ENCODE measurements around the gene GP2. TPM values are rescaled to one million over a fixed set of nuclear protein-coding genes. Genes with fewer than 3 reads are reported as not detected.

The GP2 gene
- total RNA-seq, 4 donors from 2014 or later = 9.1 to 23.9 (median 12.0) TPM

DNA sequence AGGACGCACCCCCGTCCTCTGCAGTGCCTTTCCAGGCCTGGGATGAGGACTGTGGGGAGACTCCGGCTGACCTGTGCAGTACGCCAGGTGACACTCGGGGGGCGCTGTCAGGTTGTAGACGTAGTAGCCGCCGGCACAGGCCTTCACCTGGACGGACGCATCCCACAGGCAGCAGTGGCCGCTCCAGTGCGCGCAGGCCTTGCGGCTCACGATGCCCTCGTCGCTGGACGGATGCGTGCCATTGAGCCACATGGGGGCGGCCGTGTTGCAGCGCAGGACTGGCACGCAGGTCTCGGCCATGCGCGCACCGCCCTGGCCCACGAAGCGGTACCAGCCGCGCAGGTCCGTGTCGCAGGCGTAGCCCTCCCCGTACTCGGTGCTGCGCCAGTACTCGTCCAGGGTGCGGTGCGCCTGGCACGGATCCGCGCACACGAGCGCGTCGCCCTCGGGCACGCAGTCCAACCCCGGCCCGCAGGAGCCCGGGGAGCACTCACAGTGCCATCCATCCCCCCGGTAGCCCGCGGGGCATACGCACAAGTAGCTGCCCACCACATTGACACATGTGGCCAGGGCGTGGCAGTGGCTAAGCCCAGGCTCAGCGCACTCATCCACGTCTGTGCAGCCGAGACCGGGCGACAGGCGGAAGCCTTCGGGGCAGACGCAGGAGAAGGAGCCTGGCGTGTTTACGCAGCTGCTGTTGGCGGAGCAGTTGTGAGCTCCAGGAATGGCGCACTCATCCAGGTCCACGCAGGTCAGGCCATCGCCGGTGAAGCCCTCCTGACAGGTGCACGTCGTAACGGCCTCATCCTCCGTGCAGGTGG lies 21.3 kb upstream of the GP2 start:
- Histone ChIP-seq H3K27ac (no peak overlapping the region), H3K9me3 (no peaks in the 10 kb centered on the region), H3K4me3 (peak overlapping the region in 1 of 4 donors; percentile 8), H3K36me3 (no peaks in the 10 kb centered on the region), H3K27me3 (no peaks in the 10 kb centered on the region), H3K4me1 (no peaks in the 10 kb centered on the region)
- no peak for TF ChIP-seq POLR2A (IDR thresholded peaks at IDR 0.05)
- TF ChIP-seq, protein P1, sequence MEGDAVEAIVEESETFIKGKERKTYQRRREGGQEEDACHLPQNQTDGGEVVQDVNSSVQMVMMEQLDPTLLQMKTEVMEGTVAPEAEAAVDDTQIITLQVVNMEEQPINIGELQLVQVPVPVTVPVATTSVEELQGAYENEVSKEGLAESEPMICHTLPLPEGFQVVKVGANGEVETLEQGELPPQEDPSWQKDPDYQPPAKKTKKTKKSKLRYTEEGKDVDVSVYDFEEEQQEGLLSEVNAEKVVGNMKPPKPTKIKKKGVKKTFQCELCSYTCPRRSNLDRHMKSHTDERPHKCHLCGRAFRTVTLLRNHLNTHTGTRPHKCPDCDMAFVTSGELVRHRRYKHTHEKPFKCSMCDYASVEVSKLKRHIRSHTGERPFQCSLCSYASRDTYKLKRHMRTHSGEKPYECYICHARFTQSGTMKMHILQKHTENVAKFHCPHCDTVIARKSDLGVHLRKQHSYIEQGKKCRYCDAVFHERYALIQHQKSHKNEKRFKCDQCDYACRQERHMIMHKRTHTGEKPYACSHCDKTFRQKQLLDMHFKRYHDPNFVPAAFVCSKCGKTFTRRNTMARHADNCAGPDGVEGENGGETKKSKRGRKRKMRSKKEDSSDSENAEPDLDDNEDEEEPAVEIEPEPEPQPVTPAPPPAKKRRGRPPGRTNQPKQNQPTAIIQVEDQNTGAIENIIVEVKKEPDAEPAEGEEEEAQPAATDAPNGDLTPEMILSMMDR (IDR thresholded peaks at IDR 0.05) = no peak
- DNase-seq = no peak

DNA sequence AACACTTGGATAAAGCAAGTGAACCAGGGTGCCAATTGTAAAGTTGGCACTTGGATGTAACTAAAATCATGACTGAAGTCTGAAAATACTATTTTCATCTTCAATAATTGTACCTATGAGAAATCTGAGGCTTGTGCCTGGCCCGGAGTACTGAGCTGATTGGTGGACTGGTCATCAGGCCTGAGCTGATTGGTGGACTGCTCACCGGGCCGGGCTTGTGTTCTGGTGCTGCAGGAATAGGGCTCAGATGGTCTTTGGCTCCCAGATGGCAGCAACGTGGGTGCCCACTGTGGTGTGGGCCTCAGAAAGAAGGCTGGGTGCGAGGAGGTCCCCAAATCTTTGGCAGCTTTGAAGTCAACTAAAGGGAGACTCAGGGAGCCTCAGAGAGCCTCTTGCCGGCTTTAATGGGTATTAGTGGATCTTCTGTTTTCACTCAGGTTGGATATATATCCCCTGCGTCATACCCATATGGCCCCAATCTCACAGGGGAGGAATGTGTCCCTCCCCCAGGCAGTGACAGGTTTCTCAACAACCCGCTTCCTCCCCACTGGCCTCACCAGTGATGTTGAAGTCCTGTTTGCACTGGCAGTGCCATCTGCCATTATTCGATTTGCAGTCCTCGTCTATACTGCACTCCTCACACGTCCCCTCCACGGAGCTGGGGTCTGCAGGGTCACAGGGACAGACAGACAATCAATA lies 20.5 kb upstream of the GP2 start:
- Histone ChIP-seq H3K9me3 (no peaks in the 10 kb centered on the region), H3K27ac (no peak overlapping the region)
- TF ChIP-seq, protein P1 (IDR thresholded peaks at IDR 0.05) = no peak
- no peak for TF ChIP-seq POLR2A (IDR thresholded peaks at IDR 0.05)

DNA sequence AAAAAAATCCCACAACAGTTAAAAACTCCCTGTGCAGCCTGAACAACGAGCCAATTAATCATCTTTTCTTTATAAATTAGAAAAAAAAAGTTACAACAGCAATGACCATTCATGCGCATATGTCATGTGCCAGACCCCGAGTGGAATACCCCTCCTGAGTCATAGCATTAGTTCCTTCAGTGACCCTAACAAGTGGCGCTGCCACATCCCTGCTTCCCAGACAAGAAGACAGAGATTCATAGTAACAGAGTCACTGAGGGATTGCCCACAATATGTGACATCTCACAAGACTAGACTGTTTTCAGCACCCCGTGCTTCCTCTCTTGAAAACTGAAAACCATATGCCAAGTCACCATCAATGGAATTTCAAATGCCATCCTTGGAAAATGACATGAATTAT lies 17.3 kb upstream of the GP2 start:
- Histone ChIP-seq H3K36me3 (no peaks in the 10 kb centered on the region), H3K4me1 (no peaks in the 10 kb centered on the region), H3K27ac (no peak overlapping the region), H3K27me3 (no peaks in the 10 kb centered on the region), H3K9me3 (no peaks in the 10 kb centered on the region), H3K4me3 (no peak overlapping the region)
- TF ChIP-seq, protein P1 (IDR thresholded peaks at IDR 0.05) = no peak
- TF ChIP-seq POLR2A (IDR thresholded peaks at IDR 0.05) = no peak
- DNase-seq = no peak

More for the DNA sequence above, 20.5 kb upstream of the GP2 start:
- no peaks in the 10 kb centered on the region for H3K36me3 ChIP-seq
- no peak for DNase-seq
- no peaks in the 10 kb centered on the region for H3K4me1 ChIP-seq
- no peak overlapping the region for H3K4me3 ChIP-seq
- no peaks in the 10 kb centered on the region for H3K27me3 ChIP-seq

DNA sequence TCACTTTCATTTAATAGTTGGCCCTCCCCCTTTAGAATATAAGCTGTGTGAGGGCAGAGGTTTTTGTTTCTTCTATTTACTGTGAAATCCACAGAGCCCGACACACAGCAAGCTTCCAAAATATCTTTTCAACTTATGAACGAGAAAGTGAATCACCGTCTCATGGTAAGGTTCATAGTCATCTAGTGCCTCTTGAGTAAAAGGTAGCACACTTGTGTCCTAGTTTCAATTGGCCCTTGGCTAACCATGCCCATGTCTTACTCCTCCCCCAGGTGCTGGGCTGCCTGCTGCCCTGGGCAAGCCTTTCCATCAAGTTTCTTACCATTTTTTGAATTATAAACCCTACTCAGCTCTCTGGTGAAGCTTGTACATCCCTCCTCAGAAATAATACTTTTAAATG lies 12.4 kb upstream of the GP2 start:
- TF ChIP-seq, protein P1 (IDR thresholded peaks at IDR 0.05) = no peak
- TF ChIP-seq POLR2A (IDR thresholded peaks at IDR 0.05) = no peak
- Histone ChIP-seq H3K36me3 (no peaks in the 10 kb centered on the region), H3K27ac (no peak overlapping the region), H3K9me3 (no peaks in the 10 kb centered on the region), H3K4me3 (no peak overlapping the region), H3K4me1 (no peaks in the 10 kb centered on the region), H3K27me3 (no peaks in the 10 kb centered on the region)
- DNase-seq = no peak

DNA sequence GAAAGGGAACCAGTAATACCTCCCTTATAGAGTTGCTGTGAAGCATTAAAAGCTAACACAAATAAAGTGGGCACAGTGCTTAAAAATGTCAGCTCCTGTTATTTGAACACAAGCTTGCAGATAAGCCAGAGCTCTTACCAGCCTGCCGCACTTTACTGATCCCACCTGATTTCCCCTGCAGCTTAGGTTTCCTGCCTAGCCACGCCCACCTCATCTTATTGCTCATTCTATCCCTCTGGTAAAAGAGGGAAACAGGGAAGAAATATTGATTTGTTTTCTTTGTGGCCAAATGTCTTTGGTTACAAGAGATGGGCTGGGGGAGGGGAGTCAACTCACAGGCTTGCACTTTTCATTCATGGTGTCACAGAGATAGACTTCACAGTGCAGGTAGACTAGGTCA lies 9.6 kb upstream of the GP2 start:
- TF ChIP-seq, protein P1 (IDR thresholded peaks at IDR 0.05) = no peak
- TF ChIP-seq POLR2A (IDR thresholded peaks at IDR 0.05) = no peak
- DNase-seq = no peak
- no peak overlapping the region for H3K27ac ChIP-seq

More for the DNA sequence above, 9.6 kb upstream of the GP2 start:
- Histone ChIP-seq H3K9me3 (no peaks in the 10 kb centered on the region), H3K27me3 (no peaks in the 10 kb centered on the region), H3K4me1 (no peaks in the 10 kb centered on the region), H3K36me3 (no peaks in the 10 kb centered on the region), H3K4me3 (no peak overlapping the region)
